ENCODE measurements around the gene FUS. TPM values are rescaled to one million over a fixed set of nuclear protein-coding genes. Genes with fewer than 3 reads are reported as not detected.

Gene FUS
- total RNA-seq: 739 TPM in 2 replicates
- long read RNA-seq, full-length matches to known transcripts: 108 of 150 reads
- long read RNA-seq, partial matches to known transcripts: 31 of 150 reads
- long read RNA-seq, other reads (novel, unspliced or antisense): 11 of 150 reads

DNA sequence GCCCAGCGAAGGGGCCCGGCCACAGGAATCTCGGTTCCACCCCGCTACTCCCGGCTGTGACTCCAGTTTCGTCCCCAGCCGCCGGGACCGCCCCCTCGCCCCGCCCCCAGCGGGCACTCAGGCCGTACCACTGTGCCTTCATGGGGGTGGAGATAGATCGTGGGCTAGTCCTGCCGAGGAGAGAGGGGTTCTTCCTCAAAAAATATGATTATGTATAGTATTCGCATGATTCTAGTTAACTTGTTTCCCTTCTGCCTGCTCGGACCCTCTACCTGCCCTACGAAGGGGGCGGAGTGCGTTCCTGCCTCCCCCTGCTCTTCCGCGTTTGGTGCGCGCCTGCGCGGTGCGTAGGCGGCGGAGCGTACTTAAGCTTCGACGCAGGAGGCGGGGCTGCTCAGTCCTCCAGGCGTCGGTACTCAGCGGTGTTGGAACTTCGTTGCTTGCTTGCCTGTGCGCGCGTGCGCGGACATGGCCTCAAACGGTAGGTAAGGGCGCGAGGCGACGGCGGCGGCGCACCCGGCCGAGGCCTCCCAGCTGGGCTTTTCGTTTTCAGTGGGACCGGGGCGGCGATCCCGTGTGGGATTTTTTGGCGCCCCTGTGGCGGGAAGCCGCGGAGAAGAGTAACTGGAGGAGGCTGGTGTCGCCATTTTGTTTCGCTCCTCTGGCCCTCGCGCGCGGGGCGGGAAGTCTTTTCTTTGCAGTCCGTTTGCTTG is at the start of gene FUS:
FUS (plus strand) TSS at position 393 of the 713 bp plus-strand sequence; CDS start at position 469, 76 bp downstream.
- peak within 1 kb of the TSS; percentile 100 for H3K27ac Mint-ChIP-seq
- H3K9me3 Mint-ChIP-seq (ENCODE audit: low read depth): no peaks in the 10 kb centered on the region
- peak within 1 kb of the TSS; percentile 96 for H3K4me3 Mint-ChIP-seq (ENCODE audit: low read depth)
- peaks cover 21% of the 10 kb centered on the region for H3K4me1 Mint-ChIP-seq (ENCODE audit: low read depth)
- TF ChIP-seq, protein P1, sequence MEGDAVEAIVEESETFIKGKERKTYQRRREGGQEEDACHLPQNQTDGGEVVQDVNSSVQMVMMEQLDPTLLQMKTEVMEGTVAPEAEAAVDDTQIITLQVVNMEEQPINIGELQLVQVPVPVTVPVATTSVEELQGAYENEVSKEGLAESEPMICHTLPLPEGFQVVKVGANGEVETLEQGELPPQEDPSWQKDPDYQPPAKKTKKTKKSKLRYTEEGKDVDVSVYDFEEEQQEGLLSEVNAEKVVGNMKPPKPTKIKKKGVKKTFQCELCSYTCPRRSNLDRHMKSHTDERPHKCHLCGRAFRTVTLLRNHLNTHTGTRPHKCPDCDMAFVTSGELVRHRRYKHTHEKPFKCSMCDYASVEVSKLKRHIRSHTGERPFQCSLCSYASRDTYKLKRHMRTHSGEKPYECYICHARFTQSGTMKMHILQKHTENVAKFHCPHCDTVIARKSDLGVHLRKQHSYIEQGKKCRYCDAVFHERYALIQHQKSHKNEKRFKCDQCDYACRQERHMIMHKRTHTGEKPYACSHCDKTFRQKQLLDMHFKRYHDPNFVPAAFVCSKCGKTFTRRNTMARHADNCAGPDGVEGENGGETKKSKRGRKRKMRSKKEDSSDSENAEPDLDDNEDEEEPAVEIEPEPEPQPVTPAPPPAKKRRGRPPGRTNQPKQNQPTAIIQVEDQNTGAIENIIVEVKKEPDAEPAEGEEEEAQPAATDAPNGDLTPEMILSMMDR (IDR thresholded peaks at IDR 0.05; ENCODE audit: unreplicated experiment): no peak
- H3K27me3 Mint-ChIP-seq: no peaks in the 10 kb centered on the region
- DNase-seq (ENCODE audit: low spot score, unreplicated experiment): peak; percentile 83
- peaks cover 20% of the 10 kb centered on the region for H3K36me3 Mint-ChIP-seq (ENCODE audit: insufficient read depth)

DNA sequence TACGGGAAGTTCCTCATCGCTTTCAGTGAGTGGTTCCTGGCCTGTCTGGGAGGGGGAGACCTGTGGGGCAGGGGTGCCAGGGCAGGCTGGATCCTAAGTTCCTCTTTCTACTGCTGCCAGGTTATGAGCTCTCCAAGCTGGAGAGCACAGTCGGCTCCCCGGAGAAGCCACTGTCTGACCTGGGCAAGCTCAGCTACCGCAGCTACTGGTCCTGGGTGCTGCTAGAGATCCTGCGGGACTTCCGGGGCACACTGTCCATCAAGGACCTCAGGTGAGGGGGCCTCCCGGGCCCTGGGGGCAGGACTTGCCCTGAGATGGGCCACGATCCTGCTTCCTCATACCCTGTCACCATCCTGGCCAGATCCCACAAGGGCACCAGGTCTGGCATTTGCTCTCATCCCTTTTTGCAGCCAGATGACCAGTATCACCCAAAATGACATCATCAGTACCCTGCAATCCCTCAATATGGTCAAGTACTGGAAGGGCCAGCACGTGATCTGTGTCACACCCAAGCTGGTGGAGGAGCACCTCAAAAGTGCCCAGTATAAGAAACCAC is 49.5 kb upstream of the FUS start:
- H3K4me1 Mint-ChIP-seq (ENCODE audit: low read depth): peaks cover 33% of the 10 kb centered on the region
- H3K27ac Mint-ChIP-seq: peak overlapping the region; percentile 98
- no peak for DNase-seq (ENCODE audit: low spot score, unreplicated experiment)
- H3K4me3 Mint-ChIP-seq (ENCODE audit: low read depth): peak overlapping the region; percentile 38
- H3K27me3 Mint-ChIP-seq: no peaks in the 10 kb centered on the region
- TF ChIP-seq, protein P1 (IDR thresholded peaks at IDR 0.05; ENCODE audit: unreplicated experiment): no peak
- H3K36me3 Mint-ChIP-seq (ENCODE audit: insufficient read depth): peaks cover 18% of the 10 kb centered on the region
- H3K9me3 Mint-ChIP-seq (ENCODE audit: low read depth): no peaks in the 10 kb centered on the region

DNA sequence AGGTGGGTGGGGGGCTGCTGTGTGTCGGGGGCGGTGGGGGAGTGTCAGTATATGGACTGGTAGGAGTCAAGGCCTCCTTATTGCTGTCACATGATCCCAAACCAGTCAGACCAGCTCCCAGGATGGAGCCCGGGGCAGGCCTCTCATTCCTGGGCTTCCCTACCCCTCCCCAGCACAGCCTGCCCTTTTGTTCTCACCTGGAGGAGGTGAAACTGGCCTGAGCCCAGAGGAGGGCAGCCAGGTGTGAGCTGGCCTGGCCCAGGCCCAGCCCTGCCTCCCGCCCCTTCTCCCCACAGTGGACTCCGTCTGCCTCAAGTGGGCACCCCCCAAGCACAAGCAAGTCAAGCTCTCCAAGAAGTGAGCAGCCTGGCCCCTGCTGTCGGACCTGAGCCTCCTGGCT is 49.0 kb upstream of the FUS start:
- peaks cover 36% of the 10 kb centered on the region for H3K4me1 Mint-ChIP-seq (ENCODE audit: low read depth)
- TF ChIP-seq, protein P1 (IDR thresholded peaks at IDR 0.05; ENCODE audit: unreplicated experiment): no peak
- peak overlapping the region; percentile 98 for H3K27ac Mint-ChIP-seq
- peak overlapping the region; percentile 44 for H3K4me3 Mint-ChIP-seq (ENCODE audit: low read depth)
- DNase-seq (ENCODE audit: low spot score, unreplicated experiment): peak; percentile 53
- no peaks in the 10 kb centered on the region for H3K9me3 Mint-ChIP-seq (ENCODE audit: low read depth)
- peaks cover 18% of the 10 kb centered on the region for H3K36me3 Mint-ChIP-seq (ENCODE audit: insufficient read depth)
- H3K27me3 Mint-ChIP-seq: no peaks in the 10 kb centered on the region

DNA sequence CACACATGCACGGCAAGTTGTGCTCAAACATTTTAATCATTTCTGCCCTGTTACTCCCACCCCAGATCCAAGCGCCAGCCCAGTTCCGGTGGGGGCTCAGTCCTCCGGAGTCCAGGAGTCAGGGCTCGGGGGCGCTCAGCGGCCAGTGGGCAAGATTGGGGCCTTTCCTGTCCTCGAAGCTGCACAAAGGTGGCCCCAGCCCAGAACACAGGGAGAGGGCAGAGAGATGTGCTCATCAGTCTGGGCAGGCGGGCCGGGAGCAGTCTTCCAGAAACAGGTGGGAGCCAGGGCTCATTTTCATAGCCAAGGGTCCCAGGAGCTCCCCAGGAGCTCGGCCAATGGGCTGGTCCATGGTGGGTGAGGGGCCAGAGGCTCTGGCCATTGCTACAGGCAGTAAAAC is 48.5 kb upstream of the FUS start:
- Mint-ChIP-seq H3K27me3 (no peaks in the 10 kb centered on the region), H3K4me1 (ENCODE audit: low read depth) (peaks cover 40% of the 10 kb centered on the region), H3K4me3 (ENCODE audit: low read depth) (peak overlapping the region; percentile 44), H3K9me3 (ENCODE audit: low read depth) (no peaks in the 10 kb centered on the region), H3K27ac (peak overlapping the region; percentile 98), H3K36me3 (ENCODE audit: insufficient read depth) (peaks cover 15% of the 10 kb centered on the region)
- no peak for DNase-seq (ENCODE audit: low spot score, unreplicated experiment)
- TF ChIP-seq, protein P1 (IDR thresholded peaks at IDR 0.05; ENCODE audit: unreplicated experiment): no peak

DNA sequence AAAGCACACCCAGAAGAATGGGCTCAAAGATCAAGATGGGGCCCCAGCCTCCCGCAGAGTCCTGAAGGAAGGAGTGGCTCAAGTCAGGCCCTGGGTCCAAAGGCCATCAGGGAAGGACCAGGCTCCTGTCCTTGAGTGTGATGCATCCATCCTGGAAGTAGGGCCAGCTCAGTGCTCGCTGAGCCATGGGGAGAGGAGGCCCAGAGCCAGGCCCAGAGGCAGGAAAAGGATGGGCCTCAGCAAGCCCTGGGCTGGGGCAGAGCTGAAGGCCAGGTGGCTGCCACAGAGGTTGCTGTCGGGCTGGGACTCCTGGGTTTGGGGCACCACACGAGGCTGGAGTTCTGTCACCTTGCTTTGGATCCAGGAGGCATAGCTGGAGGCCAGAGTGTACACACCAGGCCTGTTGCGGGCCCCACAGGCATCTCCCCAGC is 48.1 kb upstream of the FUS start:
- H3K4me3 Mint-ChIP-seq (ENCODE audit: low read depth): no peak overlapping the region
- H3K27ac Mint-ChIP-seq: peak overlapping the region; percentile 98
- TF ChIP-seq, protein P1 (IDR thresholded peaks at IDR 0.05; ENCODE audit: unreplicated experiment): no peak
- no peaks in the 10 kb centered on the region for H3K27me3 Mint-ChIP-seq
- DNase-seq (ENCODE audit: low spot score, unreplicated experiment): no peak
- H3K4me1 Mint-ChIP-seq (ENCODE audit: low read depth): peaks cover 40% of the 10 kb centered on the region
- H3K36me3 Mint-ChIP-seq (ENCODE audit: insufficient read depth): peaks cover 15% of the 10 kb centered on the region
- no peaks in the 10 kb centered on the region for H3K9me3 Mint-ChIP-seq (ENCODE audit: low read depth)
